Nucleus accumbens (tissue), 56 donors: Measurements from ENCODE around the gene SERHL2.
"Not testable (repeated sequence)": the region's sequence is repeated elsewhere in the genome, so short reads cannot be mapped to it uniquely, and the experiment has no call there.

Experiments
- DNase-seq, 56 donors: peaks; one replicate each; lab custom pipeline; 2025; lab: John Stamatoyannopoulos, UW

The SERHL2 gene

DNA sequence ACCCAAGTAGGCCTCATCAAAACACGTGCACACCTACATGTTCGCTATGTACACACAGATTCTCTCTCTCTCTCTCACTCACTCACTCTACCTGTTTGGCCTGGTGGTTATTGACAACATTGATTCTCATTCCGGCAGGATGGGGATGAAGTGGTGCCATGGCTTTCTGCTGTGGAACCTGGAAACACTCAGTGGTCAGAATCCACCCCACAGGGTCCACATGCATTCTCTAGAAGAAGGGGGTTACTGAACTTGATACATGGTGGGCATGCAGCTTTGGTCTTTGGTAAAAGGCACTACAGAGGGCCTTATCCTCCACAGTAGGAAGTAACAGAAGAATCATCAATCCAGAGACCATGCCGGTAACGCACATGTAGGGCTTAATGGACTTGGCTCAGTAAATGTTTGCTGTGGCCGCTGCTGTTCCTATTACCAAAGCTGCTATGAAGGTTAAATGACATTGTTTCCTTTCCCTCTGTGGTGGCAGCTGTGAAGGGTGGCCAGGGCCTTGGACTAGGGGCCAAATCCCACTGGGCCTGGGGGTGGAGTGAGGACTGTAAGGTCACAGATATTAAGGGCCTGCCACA is 48.2 kb downstream of the SERHL2 start:
- no peak for DNase-seq

DNA sequence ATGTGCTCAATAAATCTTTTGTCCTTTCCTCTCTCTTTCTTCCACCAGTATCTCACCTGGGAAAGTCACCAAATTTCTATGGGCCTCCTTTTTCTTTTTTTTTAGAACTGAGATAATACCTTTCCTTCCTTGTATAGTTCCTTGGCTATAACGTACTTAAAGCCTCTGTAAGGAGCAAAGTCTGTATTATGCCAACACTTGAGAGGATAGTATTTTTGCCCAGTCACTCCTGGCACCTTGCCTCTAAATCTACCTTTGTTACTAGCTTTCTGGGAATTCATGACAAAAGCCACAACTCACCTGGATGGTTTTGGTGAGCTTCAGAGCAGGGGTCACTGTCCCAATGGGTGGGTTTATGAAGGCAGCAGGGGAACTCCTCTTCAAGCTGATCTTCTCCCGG is 48.7 kb downstream of the SERHL2 start:
- no peak for DNase-seq

GRCh38 chr22:42603427-42603826 is 49.7 kb downstream of the SERHL2 start:
- DNase-seq = no peak

GRCh38 chr22:42604403-42604802 is 50.6 kb downstream of the SERHL2 start:
- DNase-seq = no peak

- DNase-seq = not testable (repeated sequence)
These were observed 53.9 kb downstream of the SERHL2 start for GRCh38 chr22:42607641-42608040.

- peak in 24 of 56 donors; percentile 15 to 71 (median 45) for DNase-seq
These were observed 54.5 kb downstream of the SERHL2 start for GRCh38 chr22:42608136-42608822.

DNA sequence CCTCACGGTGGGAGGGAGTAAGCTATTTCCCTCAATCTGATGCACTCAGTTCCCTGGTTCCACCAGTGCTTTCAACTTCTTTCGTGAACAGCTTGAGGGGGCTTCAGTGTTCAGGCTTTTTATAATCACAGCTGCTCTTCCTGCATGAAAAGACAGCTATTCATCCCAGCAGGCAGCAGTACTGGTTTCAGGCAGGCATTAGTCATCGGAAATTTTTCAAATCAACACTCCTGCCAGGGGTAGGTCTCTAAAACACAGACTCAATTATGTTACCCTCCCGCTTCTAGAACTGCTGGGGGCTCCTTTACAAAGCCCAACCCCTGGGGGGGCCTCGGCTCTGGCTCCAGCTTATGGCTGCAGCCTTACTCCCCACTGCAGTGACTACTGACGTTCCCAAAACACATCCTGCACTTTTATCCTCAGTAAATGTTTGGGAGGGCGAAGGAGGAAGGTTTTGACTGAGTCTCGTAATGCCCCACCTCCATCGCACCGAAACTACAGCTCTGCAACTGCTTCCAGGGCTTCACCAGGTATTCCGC is 55.1 kb downstream of the SERHL2 start:
- peak in 49 of 56 donors; percentile 16 to 76 (median 50) for DNase-seq

- DNase-seq = no peak
These were observed 56.4 kb downstream of the SERHL2 start for GRCh38 chr22:42610186-42610585.

- no peak for DNase-seq
These were observed 57.3 kb downstream of the SERHL2 start for GRCh38 chr22:42611051-42611450.

GRCh38 chr22:42612336-42612735 is 58.6 kb downstream of the SERHL2 start:
- DNase-seq = no peak

DNA sequence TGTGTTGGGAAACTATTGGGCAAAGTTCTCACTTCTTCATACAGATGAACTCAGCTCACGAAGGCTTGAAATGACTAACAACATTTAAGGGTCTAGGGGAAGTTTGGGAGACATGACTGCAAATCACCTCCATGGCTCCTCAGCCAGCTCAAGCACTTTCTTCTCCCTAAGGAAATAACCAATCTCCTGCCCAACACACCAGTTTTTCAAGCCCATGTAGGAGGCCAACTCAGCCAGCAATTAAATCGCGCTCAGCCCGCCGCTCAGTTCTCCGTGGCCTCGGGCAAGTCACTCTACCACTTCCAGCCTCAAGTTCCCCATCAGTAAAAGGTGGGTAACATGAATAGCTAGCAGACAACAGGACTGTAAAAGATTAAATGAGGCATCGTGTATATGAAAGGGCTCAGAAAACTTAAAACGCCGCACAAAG is 60.1 kb downstream of the SERHL2 start:
- DNase-seq = peak in 3 of 56 donors; percentile 9 to 39 (median 36)

DNA sequence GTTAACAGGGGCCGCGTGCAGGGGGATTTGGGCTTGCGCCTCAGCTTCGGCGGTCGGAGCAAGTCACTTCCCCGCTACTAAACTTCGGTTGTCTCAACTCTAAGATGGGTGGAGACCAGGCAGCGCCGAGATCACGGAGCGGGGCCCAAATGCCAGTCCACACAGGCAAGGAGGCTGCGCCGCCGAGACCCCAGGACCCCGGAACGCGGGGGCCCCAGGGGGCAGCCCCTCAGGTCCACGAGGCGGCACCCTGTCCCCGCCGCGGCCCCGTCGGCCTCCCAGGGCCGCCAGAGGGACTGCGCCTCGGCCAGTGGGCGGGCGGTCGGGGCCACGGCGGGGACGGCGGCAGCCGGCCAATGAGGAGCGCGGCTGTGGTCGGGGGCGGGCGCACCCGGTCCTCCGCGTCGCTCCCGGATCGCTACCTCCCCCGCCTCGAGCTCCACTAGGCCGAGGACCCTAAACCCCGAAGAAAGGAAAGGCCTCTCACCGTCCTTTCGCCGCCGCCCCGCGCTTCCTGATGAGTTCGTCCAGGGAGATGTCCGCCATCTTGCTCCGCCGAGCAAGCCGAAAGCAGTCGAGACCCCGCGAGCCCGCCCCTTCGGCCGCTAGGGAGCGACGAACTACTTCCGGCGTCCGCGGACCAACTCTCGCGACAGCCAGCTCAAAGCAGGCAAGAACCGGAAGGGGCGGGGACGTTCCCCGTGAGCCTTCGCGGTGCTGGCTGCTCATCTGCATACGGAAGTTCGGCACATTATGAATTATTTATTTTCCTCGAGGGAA is 60.7 kb downstream of the SERHL2 start, which contains the start of gene POLDIP3:
TSS of gene POLDIP3 (minus strand) at position 572 of the 780 bp plus-strand sequence. CDS start at position 546, 26 bp downstream.
- DNase-seq = peak; percentile 57 to 99 (median 97)

GRCh38 chr22:42615092-42615859 is 61.5 kb downstream of the SERHL2 start:
- DNase-seq = peak in 54 of 56 donors; percentile 13 to 90 (median 72)

GRCh38 chr22:42615860-42616175 is 62.1 kb downstream of the SERHL2 start:
- peak in 1 of 56 donors; percentile 23 for DNase-seq

- no peak for DNase-seq
These were observed 63.6 kb downstream of the SERHL2 start for GRCh38 chr22:42617155-42617983.

DNA sequence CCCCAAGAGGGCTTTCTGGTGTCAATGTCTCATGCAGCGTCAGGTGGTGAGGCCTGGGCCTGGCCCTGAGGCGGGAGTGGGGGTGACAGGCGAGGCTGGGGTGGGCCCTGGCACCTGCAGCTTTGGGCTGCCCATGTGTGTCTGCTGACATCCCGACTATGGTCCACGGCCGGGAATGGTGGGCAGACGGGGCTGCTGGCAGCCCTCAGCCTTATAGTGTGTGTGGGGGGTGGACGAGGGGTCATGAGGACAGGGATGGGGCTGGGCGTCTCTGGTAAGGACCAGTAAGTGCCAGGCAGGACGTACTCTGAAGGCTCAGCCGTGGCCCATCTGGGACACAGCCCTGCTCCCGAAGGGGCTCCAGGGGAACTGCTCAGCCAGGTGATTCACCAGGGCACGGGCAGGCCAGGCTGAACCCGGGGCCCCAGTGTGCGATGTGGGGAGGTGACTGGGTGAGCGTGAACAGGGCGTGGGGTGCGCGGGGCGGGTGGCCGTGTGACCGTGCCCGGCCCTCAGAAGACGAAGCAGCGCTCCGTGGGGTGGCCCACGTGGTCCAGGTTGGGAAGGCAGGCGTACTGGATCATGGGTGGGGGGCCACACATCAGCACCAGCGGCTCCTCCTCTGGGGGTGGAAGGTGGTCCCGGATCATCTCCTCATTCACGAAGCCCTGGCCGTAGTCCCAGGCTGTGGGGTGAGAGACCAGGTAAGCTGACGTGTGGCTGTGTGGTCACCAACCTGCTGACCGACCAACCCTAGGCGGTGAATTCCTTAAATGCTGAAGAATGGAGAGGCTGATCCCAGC is 65.7 kb downstream of the SERHL2 start:
- no peak for DNase-seq

- no peak for DNase-seq
These were observed 66.3 kb downstream of the SERHL2 start for GRCh38 chr22:42620084-42620483.

- DNase-seq = peak in 19 of 56 donors; percentile 6 to 54 (median 14)
These were observed 67.8 kb downstream of the SERHL2 start for GRCh38 chr22:42621505-42622002.
